ENCODE results near the gene TMEM37.

The TMEM37 gene

DNA sequence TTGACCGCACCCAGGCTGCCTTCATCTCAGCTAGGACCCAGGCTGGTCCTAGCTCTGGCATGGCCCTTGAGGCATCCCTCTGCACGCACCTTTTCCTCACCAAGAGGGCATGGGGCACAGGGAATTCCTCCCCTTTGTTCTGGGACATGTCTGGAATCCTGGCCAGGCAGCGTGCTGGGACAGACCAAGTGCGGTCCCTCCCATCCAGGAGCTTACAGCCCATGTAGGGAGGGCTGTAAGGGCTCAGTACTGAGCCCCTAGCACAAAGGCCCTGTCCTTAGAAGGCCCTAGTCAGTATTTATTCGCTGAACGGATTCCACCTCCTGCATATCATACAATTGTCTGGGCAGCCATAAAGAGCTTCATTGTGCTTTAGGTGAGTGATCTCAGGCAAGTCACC lies 3.0 kb downstream of the TMEM37 start:
- DNase-seq, result no peak

DNA sequence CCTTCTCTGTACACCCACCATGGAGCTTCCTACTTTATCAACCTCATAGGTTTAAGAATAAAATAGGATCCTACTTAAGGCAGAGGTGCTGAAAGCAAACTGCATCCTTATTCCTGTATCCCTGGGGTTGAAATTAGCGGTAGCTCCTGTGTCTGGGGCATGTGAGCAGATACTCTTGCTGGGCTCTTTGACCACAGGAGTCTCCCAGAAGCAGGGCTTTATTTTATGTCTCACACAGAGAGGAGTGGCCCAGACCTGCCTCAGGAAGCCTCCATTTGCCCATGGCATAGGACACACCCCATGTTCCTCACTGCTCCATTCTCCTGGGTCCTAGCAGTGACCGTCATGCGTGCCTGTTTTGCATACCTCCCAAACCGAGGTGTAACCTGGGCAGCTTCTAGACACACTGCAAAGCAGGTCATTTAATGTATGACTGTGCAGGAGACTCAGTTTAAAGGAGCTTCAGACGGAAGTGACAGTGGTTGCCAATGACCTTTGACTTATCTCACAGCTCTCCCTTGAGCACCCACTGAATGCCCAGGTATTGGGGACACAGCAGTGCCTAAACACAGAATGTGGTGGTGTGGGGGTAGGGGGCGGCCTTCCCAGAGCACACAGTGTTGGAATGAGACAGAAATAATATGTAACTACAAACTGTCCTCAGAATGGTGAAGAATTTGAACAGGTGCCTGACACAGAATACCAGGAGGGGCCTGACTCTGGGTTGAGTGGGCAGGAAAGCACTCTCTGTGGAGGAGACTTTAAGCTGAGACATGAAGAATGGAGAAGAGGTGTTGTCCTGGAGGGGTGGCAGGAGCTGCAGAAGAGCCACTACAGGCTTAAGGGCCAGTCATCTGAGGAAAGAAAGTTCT lies 3.7 kb downstream of the TMEM37 start:
- DNase-seq, result no peak

DNA sequence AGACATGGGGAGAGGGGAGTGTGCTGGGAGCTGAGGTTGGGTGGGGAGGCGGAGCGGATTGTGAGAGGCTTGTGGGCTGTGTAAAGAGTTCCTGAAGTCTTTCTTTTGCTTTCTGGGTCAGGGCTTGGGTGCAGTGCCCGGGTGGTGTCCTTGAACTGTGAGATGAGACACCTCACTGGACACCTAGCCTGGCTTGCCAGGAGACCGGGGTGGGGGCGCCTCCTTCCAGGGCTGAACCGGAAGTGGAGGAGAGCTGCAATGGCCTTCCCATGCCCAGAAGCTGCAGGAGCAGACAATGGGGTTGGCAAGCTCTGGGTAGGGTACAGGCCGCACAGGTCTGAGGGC lies 4.3 kb downstream of the TMEM37 start:
- DNase-seq, result no peak

DNA sequence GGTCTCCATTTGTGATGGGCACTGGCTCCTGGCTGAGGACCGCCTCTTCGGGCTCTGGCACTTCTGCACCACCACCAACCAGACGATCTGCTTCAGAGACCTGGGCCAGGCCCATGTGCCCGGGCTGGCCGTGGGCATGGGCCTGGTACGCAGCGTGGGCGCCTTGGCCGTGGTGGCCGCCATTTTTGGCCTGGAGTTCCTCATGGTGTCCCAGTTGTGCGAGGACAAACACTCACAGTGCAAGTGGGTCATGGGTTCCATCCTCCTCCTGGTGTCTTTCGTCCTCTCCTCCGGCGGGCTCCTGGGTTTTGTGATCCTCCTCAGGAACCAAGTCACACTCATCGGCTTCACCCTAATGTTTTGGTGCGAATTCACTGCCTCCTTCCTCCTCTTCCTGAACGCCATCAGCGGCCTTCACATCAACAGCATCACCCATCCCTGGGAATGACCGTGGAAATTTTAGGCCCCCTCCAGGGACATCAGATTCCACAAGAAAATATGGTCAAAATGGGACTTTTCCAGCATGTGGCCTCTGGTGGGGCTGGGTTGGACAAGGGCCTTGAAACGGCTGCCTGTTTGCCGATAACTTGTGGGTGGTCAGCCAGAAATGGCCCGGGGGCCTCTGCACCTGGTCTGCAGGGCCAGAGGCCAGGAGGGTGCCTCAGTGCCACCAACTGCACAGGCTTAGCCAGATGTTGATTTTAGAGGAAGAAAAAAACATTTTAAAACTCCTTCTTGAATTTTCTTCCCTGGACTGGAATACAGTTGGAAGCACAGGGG lies 5.5 kb downstream of the TMEM37 start:
- DNase-seq, result no peak

DNA sequence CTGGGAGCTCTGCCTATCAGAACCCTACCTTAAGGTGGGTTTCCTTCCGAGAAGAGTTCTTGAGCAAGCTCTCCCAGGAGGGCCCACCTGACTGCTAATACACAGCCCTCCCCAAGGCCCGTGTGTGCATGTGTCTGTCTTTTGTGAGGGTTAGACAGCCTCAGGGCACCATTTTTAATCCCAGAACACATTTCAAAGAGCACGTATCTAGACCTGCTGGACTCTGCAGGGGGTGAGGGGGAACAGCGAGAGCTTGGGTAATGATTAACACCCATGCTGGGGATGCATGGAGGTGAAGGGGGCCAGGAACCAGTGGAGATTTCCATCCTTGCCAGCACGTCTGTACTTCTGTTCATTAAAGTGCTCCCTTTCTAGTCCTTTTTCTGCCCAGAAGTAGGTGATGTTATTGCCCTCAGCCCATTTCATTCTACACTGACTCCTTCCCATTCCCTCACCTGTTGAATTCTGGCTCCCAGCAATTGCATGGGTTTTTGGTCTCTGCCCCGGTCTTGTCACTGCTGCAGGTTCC lies 6.5 kb downstream of the TMEM37 start:
- no peak for DNase-seq

DNA sequence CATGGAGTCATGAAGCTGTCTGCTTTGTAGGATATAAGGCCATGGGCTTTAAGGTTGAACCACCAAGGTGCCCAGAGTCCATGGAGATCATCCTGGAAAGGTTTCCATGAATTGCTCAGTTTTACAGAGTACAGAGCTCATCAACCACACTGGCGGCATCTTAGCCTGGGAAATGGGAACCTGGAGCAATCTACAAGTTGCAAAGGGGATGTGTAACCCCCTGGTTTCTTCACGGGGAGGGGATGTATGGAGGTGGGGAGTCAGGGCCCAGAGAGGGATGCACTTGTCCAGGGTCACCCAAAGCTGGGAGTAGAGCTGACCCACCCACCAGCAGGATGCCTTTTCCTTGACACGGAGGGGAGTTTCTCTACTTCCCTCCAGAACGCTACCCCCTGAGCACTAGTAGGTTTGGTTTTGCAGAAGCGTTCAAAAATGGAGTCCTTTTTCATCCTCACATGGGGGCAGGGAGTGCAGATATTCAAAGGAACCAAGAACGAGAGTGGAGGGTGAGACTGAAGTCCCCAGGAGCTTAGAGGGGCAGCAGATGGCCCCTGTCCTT lies 7.2 kb downstream of the TMEM37 start:
- DNase-seq, result no peak

DNA sequence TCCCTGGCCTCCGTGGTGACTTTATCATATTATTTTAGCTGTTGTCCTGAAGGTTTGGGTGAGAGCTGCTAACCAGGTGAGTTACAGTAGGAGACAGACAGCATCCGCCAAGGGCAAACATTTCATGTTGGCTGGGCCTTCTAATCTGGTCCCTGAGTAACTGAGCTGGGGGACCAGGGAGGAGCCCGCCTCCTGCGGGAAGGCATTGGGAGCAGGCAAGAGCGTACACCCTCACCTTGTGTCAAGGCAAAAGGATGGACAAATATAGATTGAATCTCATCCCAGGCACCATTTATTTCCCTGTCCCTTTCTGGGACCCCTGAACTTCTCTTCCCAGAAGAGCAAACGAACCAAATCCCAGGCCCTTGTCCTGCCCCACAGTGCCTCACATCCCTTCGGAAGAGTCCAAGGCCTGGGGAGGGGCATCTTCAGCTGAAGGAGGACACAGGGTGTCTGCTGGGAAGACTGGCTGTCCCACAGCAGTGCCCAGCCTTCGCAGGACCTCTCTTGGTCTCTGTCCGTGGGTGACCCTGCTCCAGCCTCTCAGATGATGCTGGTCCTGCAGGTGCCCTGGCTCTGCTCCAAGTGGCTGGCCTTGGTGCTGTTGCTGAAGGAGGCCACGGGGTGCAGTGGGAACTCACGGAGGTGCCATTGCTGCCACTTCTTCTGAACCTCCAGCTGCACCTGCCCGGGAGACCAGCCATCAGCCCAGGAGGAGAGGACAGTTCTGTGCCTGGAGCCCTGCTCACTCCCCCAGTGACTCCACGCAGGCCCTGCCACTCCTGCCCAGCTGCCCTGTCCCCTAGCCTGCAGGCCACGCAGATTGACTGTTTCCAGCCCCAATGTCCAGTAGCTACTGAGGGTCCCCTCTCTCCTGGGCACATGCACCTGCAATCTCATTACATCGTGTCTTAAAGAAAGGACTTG lies 8.2 kb downstream of the TMEM37 start:
- no peak for DNase-seq

DNA sequence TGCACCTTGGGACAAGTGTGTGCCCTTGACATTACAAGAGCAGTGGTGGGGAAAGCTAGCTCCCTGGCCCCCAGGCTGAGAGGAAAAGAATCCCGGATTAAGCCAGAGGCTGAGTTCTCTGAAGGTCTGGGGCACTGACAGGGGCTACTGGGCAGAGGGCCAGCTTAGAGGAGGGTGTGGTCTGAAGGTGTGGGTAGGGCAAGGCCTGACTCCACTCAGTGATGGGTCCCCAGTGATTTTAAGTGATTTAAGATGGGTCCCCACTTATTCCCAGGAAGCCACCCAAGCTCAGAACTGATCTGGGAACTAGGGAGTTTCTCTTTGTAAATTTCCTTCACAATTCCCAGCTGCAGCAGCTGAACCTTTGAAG lies 8.8 kb downstream of the TMEM37 start:
- no peak for DNase-seq

DNA sequence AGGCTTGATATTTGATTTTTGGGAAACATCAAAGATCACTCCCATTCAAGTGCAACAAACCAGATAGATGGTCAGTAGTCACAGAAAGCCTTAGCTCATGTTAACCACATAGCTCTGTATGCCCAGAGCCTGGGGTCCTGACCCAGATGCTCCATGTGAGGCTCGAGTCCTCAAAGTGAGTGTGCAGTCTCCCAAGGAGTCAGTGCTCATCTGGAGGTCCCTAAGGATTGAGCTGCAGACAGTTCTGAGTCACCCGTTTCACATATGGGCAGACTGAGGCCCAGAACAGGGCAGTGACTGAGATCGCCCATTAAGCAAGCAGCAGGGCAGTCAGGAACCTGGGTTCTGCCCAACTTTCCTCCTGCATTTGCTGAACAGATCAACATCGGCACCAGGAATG lies 9.2 kb downstream of the TMEM37 start:
- no peak for DNase-seq

DNA sequence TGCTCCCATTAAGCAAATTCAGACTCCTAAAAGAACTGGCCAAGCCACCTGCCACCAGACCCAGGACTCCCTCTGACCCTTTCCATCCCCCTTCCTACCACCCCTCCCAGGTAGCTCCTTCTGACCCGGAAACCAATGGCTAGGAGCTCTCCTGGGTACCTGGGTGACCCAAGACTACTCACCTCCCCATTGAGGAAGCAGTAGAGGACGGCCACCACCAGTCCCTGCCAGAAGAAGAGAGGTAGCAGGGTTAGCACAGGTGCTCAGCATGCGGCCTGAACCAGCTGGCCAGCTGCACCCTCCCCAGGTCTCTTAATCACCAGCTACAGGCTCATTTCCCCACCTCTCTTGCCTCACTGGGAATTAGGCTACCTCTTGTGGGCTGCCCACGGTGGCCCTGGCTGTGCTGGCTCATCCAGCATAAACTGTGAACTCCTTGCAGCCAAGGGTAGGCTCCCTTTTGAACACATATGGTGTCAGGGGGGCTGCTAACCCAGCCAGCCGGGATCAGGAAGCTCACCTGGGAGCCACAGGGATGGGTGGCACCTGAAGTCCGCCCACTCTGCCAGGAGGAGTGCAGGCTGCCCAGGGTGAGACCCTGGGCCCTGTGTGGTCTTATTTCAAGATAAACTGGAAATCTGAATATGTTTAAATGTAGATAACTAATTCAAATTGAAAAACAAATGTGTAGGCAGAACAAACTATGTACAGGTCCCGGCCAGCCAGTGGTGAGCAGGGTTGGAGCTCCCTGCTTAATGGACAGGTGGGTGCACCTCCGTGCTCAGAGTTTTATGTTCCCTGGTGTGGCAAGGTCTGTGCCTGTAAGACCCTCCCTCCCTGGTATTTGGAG lies 9.9 kb downstream of the TMEM37 start:
- no peak for DNase-seq

DNA sequence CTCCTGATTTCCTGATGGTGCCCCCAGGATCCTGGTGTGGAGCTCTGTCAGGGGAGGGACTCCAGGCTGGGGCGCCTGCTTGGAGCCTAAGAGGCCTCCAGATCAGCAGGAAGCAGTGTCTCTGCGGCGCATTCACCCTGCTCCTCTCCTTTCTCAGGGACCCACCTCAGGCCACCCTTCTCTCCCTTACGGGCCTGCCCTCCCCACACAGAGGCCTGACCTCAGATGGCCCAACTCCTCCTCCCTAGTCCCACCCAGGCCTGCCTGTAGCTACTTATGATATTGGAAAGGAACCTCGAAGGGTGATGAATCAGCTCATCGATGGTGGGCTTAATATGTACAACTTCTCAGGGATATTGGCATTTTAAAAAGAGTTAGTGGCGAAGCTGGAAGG lies 10.6 kb downstream of the TMEM37 start:
- DNase-seq, result no peak

DNA sequence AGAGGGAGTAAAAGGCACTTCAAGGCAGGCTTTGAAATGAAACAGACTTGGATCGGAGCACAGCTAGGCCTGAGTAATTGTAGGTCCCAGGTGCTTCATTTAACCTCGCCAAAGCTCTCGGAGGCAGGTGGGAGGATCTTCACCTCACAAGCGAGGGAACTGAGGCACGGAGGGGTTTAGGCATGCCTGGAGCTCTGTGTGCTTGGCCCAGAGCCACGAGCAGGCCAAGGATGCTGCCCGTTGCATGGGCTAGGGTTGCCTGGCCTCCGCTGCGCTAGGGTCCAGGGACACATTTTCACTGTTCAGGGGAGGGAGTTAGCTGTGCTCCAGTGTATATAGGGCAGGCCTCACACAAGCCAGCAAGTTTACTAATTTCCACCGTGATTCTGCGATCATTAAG lies 11.2 kb downstream of the TMEM37 start:
- no peak for DNase-seq

DNA sequence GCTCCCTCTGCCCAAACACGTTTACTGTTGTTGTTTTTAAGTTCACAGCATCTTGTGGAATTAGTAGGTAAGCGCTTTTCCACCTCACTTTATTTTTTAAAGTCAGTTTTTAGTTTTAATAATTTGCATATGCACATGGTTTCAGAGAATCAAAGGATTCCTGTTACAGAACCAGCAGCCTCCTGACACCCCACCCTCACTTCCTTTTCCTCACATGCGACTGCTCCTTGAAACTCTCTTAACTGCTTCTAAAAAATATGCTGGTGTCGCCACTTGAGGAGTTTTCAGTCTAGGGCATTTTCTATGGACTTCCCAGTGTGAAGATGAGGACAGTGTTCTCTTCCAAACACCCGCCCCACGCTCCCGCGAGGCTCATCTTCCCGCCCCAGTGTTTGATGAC lies 14.4 kb downstream of the TMEM37 start:
- DNase-seq, result no peak

DNA sequence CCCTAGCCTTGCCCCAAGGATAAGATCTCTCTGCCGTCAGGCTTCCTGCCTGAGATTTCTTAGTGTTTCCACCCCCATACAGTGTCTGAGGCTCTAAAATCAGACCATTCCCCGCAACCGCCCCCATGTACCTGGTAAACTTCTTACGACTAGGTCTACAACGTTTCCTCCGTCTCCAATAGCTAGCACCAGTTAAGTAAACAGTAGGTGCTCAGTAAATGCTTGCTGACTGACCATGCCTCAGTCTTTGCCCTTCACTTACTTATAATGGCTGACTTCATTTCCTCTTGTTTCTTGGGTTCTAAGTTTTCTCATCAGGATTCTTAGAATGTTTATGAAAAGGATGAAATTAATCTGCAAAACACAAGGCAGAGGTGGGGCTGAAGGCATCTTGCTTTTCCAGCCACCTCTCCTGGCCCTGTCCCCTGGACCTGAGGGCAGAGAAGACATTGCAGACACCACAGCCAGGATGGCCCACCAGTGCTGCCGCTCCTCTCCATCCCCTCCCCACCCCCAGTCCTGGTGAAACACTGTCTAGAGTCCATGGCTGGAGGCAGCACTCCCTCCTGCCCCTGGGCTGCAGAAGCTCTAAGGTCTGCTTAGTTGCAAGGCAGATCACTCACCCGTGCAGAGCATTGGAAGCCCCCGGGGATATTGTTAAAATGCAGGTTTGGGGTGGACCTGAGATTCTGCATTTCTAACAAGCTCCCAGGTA lies 16.9 kb downstream of the TMEM37 start:
- DNase-seq, result no peak

DNA sequence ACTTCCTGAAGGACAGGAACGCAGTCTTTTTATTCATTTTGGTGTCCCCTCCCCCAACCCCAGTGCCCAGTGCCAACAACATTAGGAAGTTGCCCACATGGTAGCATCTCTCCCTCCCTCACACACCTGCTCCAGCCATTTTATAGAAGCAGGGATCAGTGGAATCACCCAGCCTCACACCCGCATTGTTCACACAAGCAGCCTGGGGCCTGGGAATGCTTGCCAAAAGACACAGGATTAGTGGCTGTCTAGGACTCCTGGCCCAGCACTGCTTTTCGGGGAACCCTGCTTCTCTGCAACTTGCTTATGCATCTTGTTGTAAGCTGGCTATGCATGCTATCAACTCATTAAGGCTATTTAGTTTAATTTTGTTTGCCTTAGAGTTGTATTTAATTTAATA lies 17.9 kb downstream of the TMEM37 start:
- DNase-seq, result no peak

DNA sequence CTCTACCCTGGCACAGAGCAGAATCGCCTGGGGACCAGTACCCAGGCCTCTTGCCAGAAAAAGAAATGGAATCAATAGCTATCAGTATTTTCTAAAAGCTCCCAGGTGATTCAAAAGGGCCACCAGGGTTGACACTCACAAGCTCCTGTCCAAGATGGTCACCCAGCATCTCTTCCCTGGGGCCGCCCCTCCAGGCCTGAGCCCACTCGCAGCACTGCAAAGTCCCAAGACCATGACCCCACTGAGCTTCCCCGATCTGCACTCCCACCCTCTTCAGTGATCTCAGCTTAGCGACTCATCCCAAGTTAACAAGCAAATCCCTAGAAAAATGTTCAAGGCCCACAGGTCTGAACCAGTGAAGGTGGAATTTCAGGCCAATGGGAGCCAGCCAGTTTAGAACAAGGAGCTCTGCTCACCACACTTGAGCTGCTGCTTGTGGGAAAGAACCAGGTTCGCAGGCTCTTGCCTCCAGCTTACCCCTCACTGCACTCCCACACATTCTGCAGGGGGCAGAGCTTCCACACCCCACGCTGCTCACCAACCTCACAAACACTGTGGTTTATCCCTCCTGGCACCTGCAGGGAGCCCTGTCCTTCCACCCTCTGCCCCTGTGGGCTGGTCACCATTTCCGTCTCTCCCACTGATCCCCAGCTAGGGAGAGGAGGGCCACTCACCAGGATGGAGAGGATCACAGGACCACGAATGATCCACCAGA lies 19.8 kb downstream of the TMEM37 start:
- DNase-seq, result no peak

DNA sequence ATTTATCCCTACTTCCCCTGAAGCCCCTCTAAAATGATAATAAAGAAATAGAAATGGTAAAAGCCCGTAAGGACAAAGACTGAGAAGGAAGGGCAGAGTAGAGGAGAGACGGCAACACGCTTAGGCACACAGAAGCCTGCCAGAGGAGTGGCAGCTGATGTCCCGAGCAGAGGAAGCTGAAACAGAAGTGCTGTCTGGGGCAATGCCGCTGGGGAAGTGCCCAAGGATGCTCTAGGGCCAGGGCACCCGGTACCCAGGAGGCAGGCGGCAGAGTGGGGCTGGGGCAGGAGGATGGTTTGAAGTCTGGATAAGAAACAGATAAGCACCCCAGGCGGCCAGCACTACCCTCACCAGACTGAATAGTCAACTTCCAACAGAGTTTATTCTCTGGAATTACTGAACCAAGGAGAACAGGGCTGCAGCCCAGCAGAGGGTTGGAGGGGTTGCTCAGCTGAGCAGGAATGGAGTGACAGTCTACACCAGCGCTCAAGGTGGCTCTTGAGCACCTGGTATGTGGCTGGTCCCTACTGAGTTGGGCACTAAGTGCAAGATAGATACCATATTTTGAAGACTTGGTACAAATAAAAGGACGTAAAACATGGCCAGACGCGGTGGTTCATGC lies 22.4 kb downstream of the TMEM37 start:
- DNase-seq, result no peak

DNA sequence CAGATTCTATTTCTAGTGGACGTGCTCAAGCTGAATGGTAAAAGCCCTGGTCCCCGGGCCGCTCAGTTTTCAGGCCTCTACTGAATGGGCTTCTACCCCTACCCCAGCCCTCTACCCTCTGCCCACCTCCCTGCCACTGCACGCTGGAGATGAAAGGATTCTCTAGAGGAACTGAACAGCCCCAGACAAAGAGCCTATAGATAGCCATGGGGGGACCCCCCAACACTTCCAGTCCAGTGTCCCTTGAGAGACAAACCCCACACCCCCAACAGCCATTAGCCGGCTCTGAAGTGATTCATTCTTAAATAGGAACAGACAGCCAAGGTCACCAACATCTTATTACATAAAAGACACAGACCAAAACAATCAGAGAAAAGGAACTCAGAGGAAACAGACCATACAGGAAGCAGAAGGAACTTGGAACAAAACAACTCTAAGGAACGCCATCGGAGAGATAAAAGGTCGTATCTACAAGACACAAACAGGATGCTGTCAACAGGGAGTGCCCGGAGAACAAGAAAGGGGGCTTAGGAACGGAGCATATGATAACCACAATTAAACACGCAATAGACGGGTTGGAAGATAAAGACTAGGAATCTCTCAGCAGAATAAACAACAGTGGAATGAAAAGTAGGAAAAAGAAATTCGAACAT lies 23.5 kb downstream of the TMEM37 start:
- DNase-seq, result no peak

DNA sequence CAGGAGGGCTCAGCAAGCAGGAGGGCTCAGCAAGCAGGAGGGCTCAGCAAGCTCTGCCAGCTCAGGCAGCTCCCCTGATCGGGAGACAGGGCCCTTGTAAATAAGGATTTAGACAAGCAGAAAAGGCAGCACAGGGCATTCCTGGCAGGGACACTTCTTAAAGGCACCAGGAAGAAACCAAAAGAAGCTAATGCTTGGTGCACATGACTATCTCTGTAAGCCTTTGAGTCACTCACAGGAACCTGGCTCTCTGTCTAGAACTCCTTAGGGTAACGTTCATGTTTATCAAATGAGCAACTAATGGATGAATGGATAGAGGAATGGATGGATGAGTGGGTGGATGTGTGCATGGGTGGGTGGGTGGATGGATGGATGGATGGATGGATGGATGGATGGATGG lies 28.4 kb downstream of the TMEM37 start:
- no peak for DNase-seq
